HEK293T (cell line): ENCODE results near the gene PGGHG.

Experiments used
- ARNT ChIP-seq: fragments of 450-650 bp; IDR thresholded peaks from 2 replicates; pipeline ENCODE4 v1.6.1; 2017; ENCODE audit warnings: mild to moderate bottlenecking
- ELF4 ChIP-seq: fragments of 450-650 bp; IDR thresholded peaks from 2 replicates; pipeline ENCODE4 v1.6.1; 2017; ENCODE audit warnings: antibody characterized with exemption
- FOXM1 ChIP-seq: fragments of 450-650 bp; IDR thresholded peaks from 2 replicates; pipeline ENCODE4 v1.6.1; 2017; ENCODE audit warnings: mild to moderate bottlenecking, borderline replicate concordance
- HDGF ChIP-seq: fragments of 450-650 bp; IDR thresholded peaks from 2 replicates; pipeline ENCODE4 v1.6.1; 2017; ENCODE audit warnings: antibody characterized with exemption, borderline replicate concordance
- SP1 ChIP-seq: fragments of 450-650 bp; IDR thresholded peaks from 2 replicates; pipeline ENCODE4 v1.6.1; 2017

- no peak for TF ChIP-seq HDGF
- no peak for TF ChIP-seq ELF4
- TF ChIP-seq FOXM1: no peak
- TF ChIP-seq ARNT: no peak
- TF ChIP-seq SP1: no peak
These were observed 17.9 kb downstream of the PGGHG start for GRCh38 chr11:306645-307371.
